OCI-LY3 (cell line): ENCODE results near the gene VRK1.

Experiments used
- EZH2phosphoT487 ChIP-seq: fragments of 200-600 bp; shearing (Covaris generic); IDR thresholded peaks from 2 replicates; pipeline ENCODE4 v1.6.1; 2018; ENCODE audit warnings: antibody characterized with exemption, mixed run types, low read depth
- TF ChIP-seq, protein P1 (sequence below): fragments of 200-600, 300-600 bp; sonication (generic); IDR thresholded peaks from 2 replicates; pipeline ENCODE4 v1.5.1; 2014; ENCODE audit warnings: antibody characterized with exemption, low read length, low read depth

DNA sequence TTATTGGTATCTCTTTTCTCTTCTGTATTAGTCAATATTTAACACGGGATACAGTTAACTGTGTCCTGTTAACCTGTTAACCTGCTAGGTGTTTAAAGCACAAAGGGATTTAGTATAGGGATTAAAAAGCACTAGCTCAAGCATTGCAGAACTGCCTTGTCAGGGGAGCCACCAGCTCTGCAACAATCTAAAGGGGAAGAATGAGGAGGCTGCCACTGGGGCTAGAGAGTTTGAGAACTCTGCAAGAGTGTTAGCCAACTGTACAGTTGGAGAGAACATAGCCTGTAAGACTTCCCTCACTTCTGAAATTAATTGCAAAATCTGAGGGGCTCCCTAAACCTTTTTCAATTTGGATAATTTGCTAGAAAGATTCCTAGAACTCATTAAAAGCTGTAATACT lies 6.5 kb upstream of the VRK1 start:
- TF ChIP-seq, protein P1, sequence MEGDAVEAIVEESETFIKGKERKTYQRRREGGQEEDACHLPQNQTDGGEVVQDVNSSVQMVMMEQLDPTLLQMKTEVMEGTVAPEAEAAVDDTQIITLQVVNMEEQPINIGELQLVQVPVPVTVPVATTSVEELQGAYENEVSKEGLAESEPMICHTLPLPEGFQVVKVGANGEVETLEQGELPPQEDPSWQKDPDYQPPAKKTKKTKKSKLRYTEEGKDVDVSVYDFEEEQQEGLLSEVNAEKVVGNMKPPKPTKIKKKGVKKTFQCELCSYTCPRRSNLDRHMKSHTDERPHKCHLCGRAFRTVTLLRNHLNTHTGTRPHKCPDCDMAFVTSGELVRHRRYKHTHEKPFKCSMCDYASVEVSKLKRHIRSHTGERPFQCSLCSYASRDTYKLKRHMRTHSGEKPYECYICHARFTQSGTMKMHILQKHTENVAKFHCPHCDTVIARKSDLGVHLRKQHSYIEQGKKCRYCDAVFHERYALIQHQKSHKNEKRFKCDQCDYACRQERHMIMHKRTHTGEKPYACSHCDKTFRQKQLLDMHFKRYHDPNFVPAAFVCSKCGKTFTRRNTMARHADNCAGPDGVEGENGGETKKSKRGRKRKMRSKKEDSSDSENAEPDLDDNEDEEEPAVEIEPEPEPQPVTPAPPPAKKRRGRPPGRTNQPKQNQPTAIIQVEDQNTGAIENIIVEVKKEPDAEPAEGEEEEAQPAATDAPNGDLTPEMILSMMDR, result no peak
- TF ChIP-seq EZH2phosphoT487, result no peak
